HG02938 (cell line): ENCODE data around the gene GNPTG.

Experiments used
- ATAC-seq: cut with Tn5 transposase; IDR thresholded peaks from one replicate; pipeline ENCODE4 v1.9.1; 2021; ENCODE audit warnings: mild to moderate bottlenecking, moderate library complexity; ENCODE audit not compliant: unreplicated experiment

The GNPTG gene

DNA sequence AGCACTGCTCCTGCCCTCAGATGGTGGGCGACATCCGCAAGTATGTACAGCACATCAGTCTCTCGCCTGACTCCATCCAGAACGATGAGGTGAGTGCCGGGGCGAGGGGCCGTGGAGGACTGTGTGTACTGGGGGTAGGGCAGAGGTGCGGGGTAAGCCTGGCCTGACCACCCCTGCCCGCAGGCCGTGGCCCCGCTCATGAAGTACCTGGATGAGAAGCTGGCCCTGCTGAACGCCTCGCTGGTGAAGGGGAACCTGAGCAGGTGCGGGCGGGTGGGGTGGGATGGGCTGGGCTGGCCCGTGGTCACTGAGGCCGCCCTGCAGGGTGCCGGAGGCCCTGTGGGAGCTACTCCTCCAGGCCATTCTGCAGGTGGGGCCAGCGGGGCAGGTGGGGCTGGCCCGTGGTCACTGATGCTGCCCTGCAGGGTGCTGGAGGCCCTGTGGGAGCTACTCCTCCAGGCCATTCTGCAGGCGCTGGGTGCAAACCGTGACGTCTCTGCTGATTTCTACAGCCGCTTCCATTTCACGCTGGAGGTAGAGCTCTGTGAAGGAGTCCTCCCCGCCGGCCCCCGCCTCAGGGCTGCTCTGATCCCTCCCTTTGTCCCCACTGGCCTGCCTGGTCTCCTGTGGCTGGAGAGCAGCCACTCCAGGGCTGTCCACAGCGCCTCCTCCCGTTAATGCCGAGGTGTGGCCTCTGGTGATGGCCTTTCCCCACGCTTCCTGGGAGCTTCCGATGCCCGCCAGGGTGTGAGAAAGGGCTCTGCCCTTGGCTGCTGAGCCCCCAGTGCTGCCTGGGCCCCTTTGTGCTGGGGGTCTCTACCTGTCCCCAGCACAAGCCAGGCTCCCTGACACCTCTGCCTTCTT lies 5.1 kb upstream of the GNPTG start:
- no peak for ATAC-seq

DNA sequence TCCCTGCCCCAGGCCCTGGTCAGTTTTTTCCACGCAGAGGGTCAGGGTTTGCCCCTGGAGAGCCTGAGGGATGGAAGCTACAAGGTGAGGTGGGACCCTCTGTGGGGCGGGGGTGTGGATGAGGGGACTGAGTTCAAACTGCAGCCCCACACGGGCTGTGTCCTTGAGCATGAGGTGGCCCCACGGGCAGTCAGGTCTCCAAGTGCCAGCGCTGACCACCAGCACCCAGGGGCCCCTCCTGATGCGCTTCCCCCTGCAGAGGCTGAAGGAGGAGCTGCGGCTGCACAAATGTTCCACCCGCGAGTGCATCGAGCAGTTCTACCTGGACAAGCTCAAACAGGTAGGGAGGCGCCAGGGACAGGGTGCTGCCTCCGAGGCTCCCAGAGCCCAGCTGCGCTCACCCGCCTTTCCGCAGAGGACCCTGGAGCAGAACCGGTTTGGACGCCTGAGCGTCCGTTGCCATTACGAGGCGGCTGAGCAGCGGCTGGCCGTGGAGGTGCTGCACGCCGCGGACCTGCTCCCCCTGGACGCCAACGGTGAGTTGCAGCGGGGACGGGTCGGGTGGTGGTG lies 4.4 kb upstream of the GNPTG start:
- no peak for ATAC-seq

DNA sequence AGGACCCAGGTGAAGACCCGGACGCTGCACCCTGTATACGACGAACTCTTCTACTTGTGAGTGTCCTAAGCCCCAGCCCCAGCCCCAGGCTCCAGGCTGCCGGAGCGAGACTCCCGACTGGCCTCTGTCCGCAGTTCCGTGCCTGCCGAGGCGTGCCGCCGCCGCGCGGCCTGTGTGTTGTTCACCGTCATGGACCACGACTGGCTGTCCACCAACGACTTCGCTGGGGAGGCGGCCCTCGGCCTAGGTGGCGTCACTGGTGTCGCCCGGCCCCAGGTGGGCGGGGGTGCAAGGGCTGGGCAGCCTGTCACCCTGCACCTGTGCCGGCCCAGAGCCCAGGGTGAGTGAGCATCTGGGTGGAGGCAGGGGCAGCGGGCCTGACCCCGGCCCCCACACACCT lies 3.8 kb upstream of the GNPTG start:
- no peak for ATAC-seq

DNA sequence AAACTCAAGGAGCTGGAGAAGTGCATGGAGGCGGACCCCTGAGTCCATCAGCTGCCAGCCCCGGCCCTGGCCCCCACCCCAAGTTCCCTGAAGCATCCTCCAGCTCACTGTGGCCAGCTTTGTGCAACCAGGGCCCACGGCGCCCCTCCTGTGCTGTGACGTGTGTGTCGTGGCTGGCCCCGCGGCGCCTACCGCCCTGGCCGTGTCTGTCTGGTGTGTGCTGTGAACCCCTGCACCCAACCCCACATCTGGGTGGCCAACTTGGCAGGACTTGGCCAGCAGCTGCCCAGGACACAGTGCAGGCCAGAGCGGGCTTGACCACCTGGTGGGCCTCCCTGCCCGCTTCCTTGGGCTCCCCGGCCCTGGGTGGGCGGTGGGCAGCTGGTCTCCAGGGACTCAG lies 3.3 kb upstream of the GNPTG start:
- no peak for ATAC-seq

DNA sequence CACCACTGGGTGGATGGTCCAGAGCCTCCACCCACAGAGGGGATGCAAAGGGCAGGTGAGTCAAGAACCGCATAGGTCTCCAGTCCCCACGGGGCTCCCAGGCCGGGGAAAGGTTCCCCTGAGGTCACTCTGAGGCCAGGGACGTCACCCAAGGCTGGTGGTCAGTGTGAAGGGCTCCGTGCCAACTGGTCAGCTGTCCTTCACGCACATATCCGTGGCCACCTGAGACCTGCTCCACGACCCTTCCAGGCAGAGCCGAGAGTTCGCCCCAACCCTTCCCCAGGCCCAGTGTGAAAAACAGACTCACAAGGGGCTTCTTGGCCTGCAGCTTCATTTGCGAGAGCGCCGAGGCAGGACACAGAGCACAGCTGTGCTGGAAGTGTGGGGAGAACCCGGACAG lies 2.8 kb upstream of the GNPTG start:
- no peak for ATAC-seq

DNA sequence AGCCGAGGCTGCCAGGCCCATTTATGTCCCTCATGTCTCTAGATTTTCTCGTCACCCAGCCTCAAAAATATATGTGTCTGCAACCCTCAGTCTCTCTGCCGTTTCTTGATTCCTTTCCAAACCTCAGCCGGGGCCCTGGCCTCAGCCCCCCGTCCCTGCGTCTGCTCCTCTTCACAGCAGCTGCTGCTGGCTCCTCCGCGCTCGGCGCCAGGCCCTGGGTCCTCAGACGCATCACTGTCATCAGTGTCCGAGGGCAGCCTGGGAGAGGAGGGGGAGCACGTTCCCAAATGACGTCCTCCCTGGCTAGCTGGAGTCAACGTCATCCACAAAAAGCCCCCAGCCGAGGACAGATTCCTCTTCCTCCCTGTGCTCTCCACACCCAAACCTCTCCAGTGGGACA lies 2.4 kb upstream of the GNPTG start:
- ATAC-seq = no peak

DNA sequence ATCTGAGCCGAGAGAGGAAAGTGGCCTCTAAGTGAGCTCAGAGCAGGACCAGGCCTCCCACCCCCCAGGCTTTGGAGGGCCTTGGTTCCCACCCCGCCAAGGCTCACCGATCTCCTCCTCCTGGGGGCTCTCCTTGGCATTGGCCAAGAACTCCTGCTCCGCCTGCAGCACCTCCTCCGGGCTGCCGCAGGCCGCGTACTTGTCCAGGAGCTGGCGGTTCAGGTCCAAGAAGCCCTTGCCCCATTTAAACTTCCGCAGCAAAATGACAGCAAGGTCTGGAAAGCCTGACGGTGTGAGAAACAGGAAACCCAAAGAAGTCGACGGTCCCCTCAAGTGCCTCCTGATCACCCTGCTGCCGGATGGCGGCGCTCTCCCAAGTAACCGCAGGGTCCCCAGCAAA lies 1.8 kb upstream of the GNPTG start:
- no peak for ATAC-seq

DNA sequence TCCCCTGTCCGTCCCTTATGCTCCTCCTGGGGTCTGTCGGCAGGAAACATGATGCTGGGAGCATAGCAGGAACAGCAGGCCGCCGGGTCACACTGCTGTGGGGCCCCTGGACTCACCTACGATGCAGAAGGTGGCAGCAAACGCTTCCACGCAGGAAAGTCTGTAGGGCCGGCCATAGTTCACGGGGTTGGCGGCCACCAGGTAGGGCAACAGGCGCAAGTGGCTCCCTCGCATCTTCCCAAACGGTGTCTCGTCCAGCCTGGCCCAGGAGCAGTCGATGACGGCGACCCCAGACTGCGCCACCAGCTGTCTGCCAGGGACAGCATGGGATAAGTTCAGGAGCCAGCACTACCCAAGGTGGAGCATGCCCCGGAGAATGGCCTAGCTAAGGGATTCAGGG lies 1.0 kb upstream of the GNPTG start:
- no peak for ATAC-seq

DNA sequence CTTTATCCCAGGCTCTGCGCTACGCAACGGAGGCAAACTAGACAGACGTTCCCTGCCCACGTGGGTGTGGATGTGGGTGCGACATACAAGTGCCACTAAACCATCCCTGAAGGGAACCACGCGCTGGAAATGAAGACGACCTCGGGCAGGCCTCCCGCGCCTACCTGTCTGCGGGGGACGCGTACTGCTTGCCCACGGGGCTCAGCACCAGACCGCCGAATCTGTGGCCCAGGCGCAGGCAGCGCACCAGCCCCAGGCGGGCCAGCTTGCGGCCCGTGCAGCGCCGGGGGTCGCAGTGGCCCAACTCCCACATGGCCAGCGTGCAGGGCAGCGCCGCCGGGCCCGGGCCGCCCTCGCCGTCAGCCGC lies 533 bp upstream of the GNPTG start:
- peak; percentile 7 for ATAC-seq

DNA sequence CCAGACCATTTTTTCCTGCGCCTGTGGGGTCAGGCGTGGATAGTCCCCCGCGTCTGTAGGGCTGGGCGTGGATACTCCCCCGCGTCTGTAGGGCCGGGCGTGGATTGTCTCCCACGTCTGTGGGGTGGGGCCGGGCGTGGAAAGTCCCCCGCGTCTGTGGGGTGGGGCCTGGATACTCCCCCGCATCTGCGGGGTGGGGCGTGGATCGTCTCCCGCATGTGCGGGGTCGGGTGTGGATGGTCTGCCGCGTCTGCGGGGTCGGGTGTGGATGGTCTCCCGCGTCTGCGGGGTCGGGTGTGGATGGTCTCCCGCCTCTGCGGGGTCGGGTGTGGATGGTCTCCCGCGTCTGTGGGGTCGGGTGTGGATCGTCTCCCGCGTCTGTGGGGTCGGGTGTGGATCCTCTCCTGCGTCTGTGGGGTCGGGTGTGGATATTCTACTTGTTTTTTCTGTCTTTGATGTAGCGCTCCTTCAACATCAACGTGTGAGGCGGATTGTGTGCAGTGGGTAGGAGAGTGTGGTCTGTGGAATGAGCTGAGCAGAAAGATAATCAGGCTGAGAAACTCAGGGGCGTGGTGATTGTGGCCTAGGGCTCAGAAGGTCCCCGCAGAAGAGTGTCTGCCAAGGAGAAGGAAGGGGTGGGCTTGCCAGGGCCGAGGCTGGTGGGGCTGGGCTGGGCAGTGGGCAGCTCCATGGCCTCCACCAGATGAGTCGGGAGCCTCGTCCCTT lies 3.2 kb downstream of the GNPTG start:
- no peak for ATAC-seq

DNA sequence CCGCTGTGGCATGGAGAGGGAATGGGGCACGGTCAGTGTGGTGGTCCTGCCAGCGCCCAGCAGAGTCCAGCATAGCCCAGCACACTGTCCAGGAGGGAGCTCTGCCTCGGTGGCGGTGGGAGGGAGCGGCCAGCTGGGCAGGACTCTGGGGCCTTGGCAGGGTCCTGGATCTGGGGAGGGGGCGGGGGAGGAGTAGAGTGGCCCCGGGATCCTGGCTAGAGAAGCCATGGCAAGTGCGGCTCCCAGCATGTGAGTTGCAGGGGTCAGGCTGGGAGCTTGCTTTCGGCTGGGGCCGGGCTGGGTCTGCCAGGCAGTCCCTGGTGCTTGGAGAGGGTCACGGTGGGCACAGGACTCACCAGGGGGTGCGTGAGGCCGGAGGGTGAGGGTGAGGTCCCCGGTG lies 3.9 kb downstream of the GNPTG start:
- ATAC-seq = no peak

DNA sequence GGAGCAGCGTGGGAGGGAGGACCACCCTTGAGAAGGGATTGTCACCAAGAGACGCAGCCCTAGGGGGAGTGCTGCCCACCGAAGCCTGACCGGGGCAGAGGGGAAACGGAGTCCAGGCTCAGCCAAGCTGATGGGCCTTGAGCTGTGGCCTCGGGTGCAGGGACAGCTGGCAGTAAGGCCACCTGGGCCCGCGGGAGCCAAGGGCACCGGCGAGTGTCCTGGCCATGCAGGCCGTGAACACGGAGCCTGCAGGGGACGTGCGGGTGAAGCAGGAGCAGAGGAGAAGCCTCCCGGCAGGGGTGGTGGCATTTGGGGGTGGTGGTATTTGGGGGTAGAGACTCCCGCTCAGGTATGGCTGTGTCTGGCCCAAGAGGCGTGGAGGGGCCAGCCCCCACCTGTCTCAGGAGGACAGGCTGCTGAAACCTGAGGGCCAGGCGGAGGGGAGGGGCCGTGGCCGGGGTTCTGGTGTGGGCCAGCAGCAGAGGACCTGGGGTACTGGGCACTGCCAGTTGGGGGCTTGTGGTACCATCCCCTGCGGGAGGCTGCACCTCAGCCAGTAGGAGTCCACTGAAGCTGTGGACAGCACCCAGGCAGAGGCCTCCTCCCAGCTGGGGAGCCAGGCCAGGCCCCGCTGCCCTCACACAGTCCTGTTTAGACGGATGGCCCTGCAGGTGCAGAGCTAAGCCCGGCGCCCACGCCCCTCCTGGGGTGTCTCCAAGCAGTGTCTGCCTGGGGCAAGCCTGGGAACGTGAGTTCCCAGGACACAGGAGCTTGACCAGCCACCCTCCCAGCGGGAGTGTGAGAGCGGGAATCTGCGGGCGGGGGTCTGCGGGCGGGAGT lies 4.5 kb downstream of the GNPTG start:
- no peak for ATAC-seq

DNA sequence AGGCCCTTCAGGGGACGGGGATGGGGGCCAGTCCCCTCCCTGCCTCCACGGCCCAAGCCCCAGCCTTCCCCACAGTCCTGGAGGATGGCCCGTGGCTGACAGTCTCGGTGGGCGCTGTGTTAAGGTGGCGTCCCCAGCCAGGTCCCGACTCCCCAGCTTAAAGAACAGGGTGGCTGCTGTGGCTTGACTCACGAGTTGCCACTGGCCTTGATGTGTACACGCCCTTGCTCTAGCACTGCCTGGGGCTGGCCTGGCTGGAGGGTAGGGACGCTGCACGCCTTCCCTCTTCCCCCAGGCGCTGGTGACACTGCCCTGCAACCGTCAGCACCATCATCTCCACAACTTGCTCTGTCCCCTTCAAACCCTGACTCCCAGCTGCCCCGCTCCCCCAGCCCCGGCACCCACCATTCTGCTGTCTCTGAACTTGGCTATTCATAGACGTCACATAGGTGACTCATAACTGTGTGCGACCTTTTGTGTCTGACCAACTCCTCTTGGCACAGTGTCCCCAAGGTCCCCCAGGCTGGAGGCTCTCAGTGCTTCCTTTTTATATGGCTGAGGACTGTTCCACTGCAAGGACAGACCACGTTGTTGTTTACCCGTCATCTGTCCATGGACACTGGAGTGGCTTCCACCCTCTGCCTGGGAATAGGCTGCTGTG lies 6.3 kb downstream of the GNPTG start:
- ATAC-seq = no peak

DNA sequence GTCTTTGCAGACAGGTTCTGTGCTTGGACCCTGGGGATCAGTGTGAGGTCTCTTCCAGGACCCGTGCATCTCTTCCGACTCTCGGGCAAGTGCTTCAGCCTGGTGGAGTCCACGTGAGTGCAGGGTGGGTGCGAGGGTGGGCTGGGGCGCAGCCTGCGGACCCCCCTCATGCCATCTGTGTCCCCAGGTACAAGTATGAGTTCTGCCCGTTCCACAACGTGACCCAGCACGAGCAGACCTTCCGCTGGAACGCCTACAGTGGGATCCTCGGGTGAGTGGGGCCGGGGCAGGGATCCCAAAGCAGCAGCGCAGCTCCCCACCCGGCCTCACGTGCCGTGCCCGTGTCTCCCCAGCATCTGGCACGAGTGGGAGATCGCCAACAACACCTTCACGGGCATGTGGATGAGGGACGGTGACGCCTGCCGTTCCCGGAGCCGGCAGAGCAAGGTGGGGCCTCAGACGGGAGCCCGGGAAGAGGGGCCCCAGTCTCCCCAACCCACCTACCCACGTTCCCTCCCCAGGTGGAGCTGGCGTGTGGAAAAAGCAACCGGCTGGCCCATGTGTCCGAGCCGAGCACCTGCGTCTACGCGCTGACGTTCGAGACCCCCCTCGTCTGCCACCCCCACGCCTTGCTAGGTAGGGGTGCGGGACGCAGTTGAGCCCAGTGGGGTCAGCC lies 10.1 kb downstream of the GNPTG start:
- no peak for ATAC-seq

DNA sequence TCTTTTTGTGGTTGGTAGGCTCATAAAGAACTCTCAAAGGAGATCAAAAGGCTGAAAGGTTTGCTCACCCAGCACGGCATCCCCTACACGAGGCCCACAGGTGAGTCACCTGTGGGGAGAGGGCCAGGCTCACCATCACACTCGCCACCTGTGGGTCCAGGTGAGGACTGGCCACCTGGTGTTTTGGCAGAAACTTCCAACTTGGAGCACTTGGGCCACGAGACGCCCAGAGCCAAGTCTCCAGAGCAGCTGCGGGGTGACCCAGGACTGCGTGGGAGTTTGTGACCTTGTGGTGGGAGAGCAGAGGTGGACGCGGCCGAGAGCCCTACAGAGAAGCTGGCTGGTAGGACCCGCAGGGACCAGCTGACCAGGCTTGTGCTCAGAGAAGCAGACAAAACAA lies 11.1 kb downstream of the GNPTG start:
- ATAC-seq = no peak

DNA sequence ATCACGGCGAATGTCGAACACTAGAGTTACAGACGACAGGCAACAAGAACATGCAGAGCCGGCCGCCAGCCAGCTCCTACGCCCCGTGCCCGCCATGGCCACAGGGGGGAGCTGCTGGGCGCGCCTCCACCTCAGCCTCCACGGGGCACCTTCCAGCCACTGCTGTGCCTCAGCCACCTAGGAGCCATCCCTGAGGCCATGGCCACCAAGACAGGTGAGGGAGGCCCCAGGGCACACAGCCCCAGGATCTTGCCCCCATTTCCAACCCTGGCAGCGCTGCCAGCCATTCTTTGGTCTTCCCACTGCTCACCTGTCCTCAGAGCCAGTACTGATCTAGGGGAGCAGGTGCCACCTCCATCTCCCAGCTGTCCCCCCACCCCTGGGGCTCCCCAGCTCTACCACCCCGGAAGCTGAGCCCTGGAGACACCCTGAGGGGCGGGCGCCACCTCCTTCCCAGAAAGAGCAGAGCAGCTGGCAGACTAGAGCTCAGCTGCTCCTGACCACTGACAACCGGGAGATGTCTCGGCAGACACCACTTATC lies 11.8 kb downstream of the GNPTG start:
- no peak for ATAC-seq

DNA sequence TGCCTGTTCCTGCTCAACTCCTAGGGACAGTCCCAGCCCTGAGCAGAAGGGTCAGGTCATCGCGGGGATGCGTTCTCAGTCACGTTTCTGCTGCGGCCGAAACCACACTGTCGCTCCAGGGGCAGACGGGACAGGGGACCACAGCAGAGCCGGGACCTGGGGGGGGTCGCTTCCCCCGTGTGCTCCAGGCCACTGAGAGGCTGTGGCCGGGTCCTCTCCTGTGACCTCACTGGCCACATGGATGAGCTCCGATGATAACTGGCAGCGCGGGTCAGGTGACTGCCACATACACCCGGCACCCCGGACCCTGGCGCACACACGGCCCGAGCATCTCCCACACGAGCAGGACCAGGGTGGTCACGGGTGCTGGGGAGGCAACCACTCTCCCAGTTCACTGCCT lies 12.8 kb downstream of the GNPTG start:
- no peak for ATAC-seq

DNA sequence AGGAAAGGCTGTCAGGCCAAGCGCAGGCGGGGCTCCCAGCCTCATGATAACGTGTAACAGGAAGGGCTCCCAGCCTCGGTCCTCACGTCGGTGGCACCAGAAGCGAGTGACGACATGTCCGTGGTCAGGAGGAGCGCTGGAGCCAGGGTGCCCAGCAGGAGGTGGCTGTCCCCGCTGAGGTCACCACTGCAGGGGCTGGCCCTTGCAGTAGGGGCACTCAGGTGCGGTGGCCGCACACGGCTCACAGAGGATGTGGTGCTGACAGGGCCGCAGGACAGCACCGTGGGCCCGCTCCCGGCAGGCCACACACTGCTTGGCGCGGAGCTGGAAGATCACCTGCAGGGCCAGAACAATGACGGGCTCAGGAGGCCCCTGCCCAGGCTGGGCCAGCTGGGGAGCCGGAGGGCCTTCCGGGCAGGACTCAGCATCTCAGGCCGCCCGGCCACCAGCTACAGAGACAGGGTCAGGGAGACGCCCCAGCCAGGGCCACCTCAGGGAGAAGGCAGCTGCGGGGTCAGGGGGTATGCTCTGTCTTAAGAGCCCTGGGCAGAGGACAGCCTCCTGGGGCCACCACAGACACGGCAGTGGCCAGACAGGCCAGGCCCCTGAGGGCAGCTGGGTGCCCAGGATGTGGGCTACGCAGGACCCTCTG lies 14.5 kb downstream of the GNPTG start:
- no peak for ATAC-seq

DNA sequence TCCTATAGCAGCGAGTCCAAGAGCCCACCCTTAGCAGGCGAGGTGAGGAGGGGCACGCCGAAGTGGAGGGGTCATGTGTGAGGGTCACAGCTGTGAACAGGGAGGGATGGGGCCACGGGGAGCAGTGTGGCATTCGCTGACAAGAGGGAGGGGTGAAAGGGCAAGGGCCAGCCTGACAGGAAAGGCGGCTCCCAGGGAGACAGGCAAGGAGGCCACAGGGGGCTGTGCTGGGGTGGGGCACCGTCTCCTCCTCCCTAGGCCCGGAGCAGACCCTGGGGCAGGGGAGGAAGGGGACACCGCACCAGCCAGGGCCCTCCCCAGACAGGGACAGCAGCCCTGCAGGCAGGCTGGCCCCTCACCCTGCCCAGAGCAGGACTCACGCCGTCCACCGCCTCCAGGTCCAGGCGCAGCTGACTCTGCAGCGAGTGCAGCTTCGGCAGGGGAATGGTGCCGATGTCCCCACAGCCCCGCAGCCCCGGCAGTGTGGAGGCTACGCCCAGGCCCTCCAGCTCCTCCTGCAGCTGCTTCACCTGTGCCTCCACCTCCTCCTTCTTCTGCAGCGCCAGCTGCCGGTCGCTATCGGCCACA lies 15.1 kb downstream of the GNPTG start:
- no peak for ATAC-seq
